Stimulated activated naive CD4-positive, alpha-beta T cell treated with Interleukin-2 at 50 U/mL for 16 hours (primary cell): ENCODE data around the gene STRIT1.
"Not testable (repeated sequence)": the region's sequence is repeated elsewhere in the genome, so short reads cannot be mapped to it uniquely, and the experiment has no call there.

ENCODE experiments used
- DNase-seq: peaks from one replicate; lab custom pipeline; 2025; lab: John Stamatoyannopoulos, UW

The STRIT1 gene

DNA sequence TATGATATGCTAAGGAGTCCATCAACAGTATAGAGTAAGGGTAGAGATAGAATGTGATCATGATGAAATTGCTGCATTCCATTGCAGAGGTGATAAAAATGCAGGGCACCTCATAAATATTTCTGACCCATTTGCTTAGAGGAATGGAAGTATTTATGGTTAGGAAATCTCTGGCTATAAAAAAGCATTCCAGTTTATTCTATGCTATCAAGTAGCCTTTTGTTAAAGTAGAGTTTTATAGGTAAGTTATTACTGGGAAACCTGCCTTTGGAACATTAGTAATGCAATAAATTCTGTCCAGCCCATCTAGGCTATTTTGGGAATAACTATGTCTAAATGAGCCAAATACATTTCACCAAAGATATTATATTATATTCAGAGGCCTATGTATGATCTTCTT lies 19.8 kb upstream of the STRIT1 start:
- DNase-seq: no peak

DNA sequence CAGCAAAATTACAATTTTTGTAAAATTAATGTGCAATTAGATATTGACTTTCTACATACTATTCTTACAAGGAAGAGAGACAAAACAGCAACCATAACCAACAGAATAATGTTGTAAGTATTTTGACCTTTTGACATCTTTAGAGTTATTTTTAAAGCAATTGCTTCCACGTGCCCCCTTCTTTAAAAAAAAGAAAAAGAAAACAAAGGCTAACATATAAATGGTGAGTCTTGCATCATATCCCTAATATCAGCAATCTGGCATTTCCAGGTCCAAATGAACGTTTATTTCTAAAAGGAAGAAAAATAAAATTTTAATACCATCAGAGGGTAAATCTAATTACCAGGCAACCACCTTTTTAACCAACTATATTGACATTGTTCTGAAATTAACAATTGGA lies 19.3 kb upstream of the STRIT1 start:
- no peak for DNase-seq

DNA sequence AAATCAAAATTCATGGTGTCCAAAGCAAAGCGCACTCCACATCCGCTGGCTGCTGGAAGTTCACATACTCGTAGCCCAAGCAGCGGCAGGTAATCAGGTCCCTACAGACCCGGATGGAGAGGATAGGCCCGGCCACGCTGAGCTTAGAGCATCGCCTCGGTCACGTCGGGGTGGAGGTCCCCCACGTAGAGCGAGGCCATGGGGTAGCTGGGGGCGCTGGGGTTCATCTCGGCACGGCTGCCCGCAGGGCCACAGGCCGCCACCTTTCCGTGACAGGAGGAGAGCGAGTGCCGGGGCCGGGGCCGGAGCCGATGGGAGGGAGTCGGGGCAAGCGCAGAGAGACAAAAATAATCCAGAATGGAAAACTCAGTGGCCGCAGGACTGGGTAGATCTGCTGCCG lies 16.1 kb upstream of the STRIT1 start:
- no peak for DNase-seq

DNA sequence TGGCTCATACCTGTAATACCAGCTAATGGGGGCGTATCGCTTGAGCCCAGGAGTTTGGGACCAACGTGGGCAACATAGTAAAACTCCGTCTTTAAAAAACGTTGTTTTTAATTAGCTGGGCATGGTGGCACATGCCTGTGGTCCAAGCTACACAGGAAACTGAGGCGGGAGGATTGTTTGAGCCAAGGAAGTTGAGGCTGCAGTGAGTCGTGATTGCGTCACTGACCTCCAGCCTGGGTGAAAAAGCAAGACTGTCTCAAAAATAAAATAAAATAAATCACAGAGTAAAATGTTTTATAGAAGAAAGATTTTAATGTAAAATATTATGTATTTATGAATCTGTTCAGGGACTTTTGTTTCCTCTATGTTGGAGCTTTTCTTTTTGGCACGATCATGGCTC lies 15.3 kb upstream of the STRIT1 start:
- DNase-seq: no peak

DNA sequence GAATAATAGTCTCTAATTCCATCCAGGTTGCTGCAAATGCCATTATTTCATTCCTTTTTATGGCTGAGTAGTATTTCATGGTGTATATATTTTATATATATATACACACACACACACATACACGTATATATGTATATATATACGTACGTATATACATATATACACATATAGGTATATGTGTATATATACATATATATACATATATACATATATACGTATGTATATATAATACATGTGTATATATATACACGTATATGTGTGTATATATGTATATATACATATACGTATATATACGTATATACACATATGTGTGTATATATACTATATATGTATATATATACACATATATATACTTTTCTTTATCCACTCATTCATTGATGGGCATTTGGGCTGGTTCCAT lies 13.7 kb upstream of the STRIT1 start:
- DNase-seq: no peak

DNA sequence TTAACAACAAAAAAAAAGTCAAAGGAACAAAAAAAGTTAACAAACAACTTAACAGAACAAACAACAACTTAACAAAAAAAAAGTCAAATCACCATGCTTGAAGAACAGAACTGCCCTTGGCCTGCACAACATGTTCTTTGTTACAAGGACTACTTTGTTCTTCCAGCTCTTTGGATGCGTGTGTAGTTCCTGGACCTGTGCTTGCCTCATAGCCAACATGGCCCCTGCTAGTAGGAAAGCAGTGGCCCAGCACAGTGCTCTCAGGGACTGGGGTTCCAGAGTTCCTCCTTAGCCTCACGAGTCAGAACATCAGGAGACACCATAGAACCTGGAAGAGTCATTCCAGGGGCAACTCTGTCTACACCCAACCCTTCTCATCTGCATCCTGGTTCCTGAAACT lies 10.9 kb upstream of the STRIT1 start:
- DNase-seq: no peak

DNA sequence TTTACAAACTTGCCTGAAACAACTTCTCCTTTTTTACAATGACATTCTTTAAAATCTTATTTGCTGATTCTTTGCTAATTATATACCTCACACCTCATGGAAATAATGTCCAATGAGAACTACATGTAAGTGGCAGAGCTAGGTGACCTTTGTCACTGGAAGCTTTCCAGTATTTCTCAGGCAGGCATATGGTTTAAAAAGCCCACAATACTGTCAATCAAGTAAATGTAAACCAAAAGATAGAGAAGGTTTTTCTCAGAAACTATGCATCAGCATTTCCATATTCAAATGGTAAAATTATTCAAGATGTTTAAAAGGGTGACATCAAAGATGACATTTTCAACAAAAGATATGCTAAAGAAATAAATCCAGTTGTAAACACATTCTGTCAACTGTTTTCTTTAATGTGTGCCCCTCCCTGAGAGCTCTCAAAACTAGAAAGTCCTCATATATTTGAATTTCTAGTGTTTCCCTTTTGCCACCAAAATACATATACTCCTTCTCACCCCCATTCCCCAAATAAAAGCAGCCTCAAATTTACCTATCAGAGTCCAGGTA lies 10.1 kb upstream of the STRIT1 start:
- DNase-seq: no peak

DNA sequence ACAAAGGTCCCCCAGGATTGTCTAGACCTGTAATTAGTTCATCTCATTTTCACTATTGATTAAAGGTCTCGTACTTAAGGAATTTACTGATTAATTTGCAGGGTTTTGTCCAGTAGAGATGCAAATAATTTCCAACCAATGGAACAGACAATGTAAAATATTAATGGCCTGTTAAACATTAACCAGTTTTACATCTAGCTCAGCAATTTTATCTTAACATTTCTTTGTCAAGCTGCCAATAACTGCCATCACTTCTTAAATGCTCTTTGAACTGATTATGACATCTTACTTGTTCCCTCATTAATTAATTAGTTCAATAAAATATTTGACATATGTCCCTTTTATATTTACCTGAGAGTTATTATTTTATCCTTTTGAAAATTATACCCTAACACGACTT lies 9.4 kb upstream of the STRIT1 start:
- no peak for DNase-seq

DNA sequence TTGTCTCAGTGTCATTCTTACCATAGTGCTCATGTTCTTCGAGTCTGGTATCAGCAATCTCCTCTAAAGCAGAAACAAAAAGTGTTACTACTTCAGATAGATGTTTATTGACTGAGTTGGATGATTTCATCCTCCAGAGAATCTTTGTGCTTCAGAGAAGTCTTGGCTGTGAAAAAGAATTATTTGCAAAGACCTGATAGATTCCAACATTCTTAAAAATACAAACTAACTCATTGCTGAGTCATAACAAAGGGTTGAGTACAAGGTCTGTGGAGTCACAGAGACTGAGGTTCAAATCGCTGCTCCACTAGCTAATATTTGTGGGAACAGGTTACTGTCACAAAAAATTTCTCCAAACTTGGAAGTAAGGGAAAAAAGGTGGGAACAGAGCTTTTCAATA lies 9.0 kb upstream of the STRIT1 start:
- DNase-seq: no peak

DNA sequence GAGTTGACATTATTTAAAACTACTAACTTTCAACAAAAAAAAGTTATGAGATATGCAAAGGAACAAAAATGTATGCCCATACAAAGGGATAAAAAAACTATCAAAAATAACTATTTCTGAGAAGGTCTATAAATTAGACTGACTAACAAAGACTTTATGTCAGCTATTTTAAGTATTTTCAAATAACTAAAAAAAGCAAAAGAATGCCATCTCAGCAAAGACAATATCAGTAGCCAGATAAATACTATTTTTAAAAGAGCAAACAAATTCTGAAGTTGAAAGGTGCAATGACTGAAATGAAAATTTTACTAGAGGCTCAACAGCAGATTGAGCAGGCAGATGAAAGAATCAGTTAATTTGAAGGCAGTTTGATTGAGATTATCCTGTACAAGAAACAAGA lies 3.6 kb upstream of the STRIT1 start:
- DNase-seq: no peak

DNA sequence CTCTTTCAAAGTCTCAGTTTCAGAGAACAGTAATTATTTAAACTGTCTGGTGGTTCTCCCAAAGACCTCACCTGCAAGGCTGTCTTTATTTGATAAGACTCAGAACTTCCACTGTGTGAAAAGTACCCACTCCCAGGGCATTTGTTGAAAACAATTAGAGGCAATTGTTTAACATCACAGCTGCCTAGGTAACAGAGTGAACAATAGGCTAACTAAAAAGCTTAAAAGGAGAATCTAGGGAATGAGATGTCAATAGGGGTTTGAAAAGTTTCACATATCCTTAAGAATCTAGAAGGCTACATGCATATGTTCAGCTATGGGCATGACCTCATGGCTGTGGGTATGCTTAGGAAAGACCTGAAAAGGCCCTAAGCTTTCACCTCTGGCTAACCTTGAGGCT lies 2.9 kb upstream of the STRIT1 start:
- DNase-seq: no peak

DNA sequence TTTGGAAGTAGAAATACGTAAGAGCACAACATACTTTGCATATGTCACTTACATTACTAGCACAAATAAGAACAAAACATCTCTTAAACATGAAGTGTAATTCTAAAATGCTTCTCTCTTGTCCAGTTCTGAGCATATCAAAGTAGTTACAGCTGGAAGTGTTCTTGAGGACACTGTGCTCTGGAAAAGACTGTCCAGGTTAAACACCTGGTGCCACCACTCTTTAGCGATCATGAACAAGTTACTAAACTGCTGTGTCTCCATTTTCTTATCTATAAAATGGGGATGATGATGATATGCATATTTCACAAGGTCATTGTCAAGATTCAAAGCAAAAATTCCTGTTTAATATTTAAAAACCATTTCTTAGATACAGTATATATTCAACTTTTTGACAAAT lies 790 bp downstream of the STRIT1 start:
- DNase-seq: no peak

DNA sequence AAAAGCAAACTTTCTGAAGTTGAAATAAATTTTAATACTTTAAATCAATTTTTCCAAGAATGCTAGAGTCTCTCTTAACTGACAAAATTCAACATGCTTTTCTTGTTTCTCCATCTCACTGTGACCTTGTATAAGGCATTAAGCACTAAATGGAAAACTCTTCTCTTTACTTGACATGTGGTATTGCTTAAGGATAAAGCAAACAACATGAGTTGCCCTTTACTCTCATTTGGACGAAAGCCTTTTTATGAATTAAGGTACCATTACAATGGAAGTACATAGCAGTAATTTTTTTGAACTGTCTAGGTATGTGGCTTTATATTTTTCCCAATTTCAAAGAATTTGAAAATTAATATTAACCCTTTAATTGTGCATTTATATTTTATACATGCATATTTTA lies 1.4 kb downstream of the STRIT1 start:
- no peak for DNase-seq

DNA sequence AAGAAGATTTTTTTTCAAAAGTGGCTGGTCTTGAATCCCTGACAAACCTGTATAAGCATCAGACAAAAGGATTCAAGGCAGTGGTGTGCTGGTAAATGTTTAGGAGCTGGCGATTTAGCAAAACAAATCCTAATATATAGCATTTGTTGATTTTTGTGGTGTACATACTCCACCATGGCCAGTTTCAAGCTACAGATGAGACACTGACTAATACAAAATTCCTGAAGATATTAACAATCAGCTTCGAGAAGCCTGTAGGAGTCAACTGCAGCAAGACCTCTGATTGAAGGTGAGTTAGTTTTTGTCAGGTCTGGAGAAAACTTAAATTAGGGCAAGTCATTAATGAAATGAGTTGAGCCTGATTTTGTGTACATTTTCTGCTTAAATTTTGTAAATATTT lies 6.7 kb downstream of the STRIT1 start:
- no peak for DNase-seq

DNA sequence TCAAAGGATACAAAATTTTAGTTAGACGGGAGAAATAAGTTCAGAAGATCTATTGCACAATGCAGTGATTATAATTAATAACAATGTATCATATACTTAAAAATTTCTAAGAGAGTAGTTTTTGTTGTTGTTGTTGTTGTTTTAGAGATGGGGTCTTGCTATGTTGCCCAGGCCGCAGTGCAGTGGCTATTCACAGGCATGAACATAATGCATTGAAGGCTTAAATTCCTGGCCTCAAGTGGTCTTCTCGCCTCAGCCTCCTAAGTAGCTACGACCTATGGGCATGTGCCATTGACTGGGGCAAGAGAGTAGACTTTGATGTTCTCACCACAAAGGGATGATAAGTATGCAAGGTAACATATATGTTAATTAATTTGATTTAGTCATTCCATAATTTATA lies 7.5 kb downstream of the STRIT1 start:
- no peak for DNase-seq

DNA sequence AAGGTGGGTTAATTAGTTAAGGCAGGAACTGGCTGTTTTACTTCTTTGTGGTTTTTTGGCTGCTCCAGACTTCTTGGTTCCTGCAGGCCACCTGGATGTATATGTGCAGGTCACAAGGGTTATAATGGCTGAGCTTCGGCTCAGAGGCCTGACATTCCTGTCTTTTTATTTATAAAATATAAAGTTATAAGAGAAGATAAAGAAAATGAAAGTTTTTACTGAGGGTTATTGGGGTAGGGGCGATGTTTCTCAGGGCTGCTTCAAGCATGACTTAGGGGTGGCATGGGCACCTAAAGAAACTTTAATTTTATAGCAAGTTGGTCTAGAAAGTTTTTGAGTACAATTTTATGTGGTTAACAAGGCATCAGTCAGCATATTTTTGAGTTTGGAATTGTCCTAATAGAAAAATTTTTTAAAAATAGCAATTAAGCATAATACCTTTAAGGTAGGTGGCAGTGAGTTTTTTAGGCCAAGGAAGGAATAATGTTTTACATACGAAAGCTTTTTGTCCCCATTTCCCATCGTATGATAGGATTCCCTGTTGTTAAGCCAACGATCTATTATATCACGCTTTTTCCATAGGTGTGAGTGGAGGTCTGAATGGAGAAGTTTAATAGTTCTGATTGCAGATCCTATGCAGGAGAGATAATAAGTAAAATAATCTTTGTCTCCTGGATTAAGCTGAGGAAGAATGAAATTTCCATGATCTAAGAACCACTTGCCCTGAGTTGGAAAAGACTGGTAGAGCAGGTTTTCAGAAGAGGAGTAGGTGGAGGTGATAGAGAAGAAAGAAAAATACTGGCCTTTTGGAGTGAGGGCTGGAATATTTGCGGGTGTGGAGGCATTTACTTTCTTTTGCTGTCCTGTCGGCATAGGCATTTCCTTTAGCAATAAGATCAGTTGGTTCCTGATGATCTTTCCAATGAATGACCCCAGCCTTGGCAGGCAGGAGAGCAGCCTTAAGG lies 10.1 kb downstream of the STRIT1 start:
- DNase-seq: no peak

DNA sequence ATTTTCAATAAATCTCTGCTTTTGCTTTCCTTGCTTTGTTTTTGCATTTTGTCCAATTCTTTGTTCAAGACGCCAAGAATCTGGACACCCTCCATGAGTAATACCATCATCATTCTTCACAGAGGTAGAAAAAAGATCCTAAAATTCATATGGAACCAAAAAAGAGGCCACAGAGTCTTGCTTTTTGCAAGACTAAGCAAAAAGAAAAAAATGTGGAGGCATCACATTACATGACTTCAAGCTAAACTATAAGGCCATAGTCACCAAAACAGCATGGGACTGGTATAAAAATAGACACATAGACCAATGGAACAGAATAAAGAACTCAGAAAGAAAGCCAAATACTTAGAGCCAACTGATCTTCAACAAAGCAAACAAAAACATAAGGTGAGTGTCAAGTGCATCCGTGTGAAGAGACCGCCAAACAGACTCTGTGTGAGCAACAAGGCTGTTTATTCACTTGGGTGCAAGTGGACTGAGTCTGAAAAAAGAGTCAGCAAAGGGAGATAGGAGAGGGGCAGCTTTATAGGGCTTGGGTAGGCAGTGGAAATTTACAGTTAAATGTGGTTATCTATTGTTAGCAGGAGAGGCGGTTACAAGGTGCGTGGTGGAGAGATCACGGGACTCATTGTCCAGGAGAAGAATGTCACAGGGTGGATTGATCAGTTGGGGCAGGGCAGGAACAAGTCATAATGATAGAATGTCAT lies 10.9 kb downstream of the STRIT1 start:
- no peak for DNase-seq

DNA sequence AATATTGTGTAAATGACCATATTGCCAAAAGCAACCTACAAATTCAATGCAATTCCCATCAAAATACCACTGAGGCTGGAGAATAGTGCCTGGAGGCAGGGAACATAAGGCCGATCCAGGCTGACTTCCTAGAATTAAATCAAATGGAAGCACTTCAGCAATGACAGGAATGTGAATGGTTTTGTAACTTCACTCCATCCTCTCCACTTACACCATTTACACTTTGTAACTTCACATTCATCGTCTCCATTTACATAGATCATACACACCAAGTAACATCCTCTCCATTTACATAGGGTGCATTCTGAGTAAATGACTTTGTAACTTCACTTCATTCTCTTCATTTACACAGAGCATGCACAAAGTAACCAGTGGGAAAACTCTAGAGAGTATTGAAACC lies 11.6 kb downstream of the STRIT1 start:
- no peak for DNase-seq

DNA sequence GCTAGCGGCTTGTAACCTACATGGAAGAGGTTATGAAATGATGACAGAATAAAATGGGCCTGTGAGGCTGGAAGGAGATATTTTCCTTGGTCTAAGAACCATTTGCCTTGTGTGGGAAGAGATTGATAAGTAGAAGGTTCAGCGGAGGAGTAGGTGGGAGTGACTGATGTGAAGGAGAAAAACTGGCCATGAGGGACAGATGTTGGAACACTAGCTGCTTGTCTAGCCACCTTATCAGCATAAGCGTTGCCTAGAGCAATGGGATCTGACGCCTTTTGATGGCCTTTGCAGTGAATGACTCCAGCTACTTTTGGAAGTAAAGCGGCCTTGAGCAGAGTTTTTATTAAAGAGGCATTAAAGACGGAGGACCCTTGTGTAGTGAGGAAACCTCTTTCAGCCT lies 17.4 kb downstream of the STRIT1 start:
- not testable (repeated sequence) for DNase-seq

DNA sequence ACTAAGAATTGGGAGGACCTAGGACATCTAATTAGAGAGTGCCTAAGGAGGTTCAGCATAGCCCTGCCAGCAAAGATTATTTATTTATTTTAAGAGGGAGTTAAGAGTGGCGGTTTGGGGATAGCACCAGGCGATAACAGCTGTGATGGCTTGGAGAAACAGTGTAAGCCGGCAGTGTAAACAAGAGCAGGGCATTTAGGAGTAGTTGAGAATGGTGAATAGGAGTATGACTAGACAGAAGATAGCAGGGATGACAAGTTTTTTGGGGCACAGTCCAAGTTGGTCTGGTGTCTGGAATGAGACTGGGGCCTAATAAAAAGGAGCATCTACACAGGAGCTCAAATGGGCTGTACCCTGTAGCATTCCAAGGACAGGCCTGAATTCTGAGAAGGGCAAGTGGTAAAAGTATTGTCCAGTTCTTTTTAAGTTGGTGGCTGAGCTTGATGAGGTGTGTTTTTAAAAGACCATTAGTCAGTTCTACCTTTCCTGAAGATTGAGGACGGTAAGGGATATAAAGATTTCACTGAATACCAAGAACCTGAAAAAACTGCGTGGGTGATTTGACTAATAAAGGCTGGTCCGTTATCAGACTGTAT lies 18.2 kb downstream of the STRIT1 start:
- DNase-seq: not testable (repeated sequence)

DNA sequence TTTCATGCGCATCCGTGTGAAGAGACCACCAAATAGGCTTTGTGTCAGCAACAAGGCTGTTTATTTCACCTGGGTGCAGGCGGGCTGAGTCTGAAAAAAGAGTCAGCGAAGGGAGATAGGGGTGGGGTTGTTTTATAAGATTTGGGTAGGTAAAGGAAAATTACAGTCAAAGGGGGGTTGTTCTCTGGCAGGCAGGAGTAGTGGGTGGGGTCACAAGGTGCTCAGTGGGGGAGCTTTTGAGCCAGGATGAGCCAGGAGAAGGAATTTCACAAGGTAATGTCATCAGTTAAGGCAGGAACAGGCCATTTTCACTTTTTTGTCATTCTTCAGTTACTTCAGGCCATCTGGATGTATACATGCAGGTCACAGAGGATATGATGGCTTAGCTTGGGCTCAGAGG lies 19.0 kb downstream of the STRIT1 start:
- DNase-seq: not testable (repeated sequence)

DNA sequence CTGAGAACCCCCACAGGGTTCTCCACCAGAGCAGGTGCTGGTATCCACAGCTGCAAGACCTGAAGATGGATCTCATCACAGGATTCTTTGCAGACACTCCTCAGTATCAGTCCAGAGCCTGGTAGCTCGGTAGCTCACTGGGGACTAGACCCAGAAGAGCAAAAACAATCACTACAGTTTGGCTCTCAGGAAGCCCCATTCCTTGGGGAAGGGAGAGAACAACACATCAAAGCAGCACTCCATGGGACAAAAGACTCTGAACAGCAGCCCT lies 22.2 kb downstream of the STRIT1 start:
- no peak for DNase-seq
